ENCODE results near the gene TET3. TPM values are rescaled to one million over a fixed set of nuclear protein-coding genes. Genes with fewer than 3 reads are reported as not detected.

Gene TET3
- total and polyA plus RNA-seq, 2 experiments from 2014 or later, result 3.6 to 19.9 TPM

DNA sequence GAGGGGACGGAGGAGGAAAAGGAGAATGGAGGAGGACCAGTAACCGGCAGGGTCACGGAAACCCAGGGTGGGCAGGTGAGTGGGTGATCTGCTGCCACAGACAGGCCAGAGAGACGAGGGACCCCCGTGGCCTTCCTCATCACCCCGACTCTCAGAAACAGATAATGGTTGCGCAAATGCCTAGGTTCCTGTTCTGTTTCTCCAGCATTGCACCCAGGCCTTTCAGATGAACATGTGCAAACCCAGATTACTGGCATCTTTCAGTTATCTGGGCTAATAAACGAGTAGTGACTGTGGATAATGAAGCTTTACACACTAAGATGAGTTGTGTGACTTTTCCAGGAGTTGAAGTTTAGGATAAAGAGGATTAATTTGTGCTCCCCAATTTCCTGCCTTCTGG lies 46.5 kb downstream of the TET3 start:
- Histone ChIP-seq H4K20me1 (replicated peaks; ENCODE audit: insufficient read depth) (peaks cover 27% of the 10 kb centered on the region), H3K27ac (ENCODE audit: low read depth) (peak overlapping the region; percentile 11; the same call in 1 of the 2 replicates), H3K9me2 (ENCODE audit: insufficient read depth) (0 out of 2 replicates have a peak, but pooled peaks cover 2% of the 10 kb centered on the region), H3K27me3 (ENCODE audit: insufficient read depth) (no peaks in the 10 kb centered on the region), H3K36me3 (ENCODE audit: insufficient read depth) (peaks cover 6% of the 10 kb centered on the region; the same call in 1 of the 2 replicates), H3K4me2 (peak overlapping the region; percentile 67; the same call in 1 of the 2 replicates), H2AFZ (no peak overlapping the region), H3K79me2 (replicated peaks; ENCODE audit: insufficient read depth) (peaks cover 90% of the 10 kb centered on the region), H3K4me3 (no peak overlapping the region), H3F3A (replicated peaks; ENCODE audit: low read depth) (peaks cover 8% of the 10 kb centered on the region; the same call in 1 of the 2 replicates), H3K4me1 (ENCODE audit: insufficient read depth) (peaks cover 42% of the 10 kb centered on the region)
- Mint-ChIP-seq H3K36me3 (ENCODE audit: low read depth) (peaks cover 13% of the 10 kb centered on the region), H3K27ac (no peak overlapping the region; the same call in 1 of the 2 replicates), H3K4me3 (peak overlapping the region; percentile 6; the same call in 2 of the 3 replicates), H3K27me3 (ENCODE audit: insufficient read depth, low read depth, poor library complexity) (peaks cover 10% of the 10 kb centered on the region), H3K9me3 (peaks cover 11% of the 10 kb centered on the region; the same call in 2 of the 3 replicates), H3K4me1 (peaks cover 49% of the 10 kb centered on the region)
- TF ChIP-seq CREB1 (CRISPR knock-in tag; IDR thresholded peaks at IDR 0.05; ENCODE audit: low read depth) (no peak), NANOG (IDR thresholded peaks at IDR 0.05; ENCODE audit: borderline replicate concordance) (no peak), JUNB (IDR thresholded peaks at IDR 0.05; ENCODE audit: unreplicated experiment) (no peak), STAT1 (IDR thresholded peaks at IDR 0.05; ENCODE audit: unreplicated experiment) (no peak), ZNF114 (CRISPR knock-in tag; IDR thresholded peaks at IDR 0.05) (no peak), REST (IDR thresholded peaks at IDR 0.05; ENCODE audit: unreplicated experiment) (no peak), EZH2phosphoT487 (IDR thresholded peaks at IDR 0.05; ENCODE audit: unreplicated experiment) (no peak)
- TF ChIP-seq, protein P1, sequence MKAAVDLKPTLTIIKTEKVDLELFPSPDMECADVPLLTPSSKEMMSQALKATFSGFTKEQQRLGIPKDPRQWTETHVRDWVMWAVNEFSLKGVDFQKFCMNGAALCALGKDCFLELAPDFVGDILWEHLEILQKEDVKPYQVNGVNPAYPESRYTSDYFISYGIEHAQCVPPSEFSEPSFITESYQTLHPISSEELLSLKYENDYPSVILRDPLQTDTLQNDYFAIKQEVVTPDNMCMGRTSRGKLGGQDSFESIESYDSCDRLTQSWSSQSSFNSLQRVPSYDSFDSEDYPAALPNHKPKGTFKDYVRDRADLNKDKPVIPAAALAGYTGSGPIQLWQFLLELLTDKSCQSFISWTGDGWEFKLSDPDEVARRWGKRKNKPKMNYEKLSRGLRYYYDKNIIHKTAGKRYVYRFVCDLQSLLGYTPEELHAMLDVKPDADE (IDR thresholded peaks at IDR 0.05), result no peak
- no peak for DNase-seq (ENCODE audit: low spot score)
- ATAC-seq, result no peak

DNA sequence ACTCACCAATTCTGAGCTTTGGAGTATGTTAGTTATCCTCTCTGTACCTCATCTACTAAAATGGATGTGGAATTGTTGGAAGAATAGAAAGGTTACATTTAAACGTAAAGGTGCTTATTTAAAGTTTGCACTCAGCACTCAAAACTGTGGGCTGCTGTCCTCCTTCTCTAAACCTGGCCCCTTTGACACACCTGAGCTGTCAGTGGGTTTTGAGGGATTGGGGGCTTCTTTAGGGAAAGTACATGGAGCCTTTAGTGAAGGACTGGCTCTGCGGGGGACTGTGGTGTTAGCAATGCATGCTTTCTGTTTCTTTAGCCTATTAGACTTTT lies 47.2 kb downstream of the TET3 start:
- peaks cover 10% of the 10 kb centered on the region for H3K27me3 Mint-ChIP-seq (ENCODE audit: insufficient read depth, low read depth, poor library complexity)
- peak overlapping the region; percentile 59; the same call in 1 of the 2 replicates for H3K27ac Mint-ChIP-seq
- Histone ChIP-seq H4K20me1 (replicated peaks; ENCODE audit: insufficient read depth) (peaks cover 34% of the 10 kb centered on the region), H3K4me2 (peak overlapping the region; percentile 37), H3K27me3 (ENCODE audit: insufficient read depth) (no peaks in the 10 kb centered on the region), H3K9me2 (ENCODE audit: insufficient read depth) (0 out of 2 replicates have a peak, but pooled peaks cover 2% of the 10 kb centered on the region), H3K4me1 (ENCODE audit: insufficient read depth) (peaks cover 38% of the 10 kb centered on the region), H3K27ac (ENCODE audit: low read depth) (no peak overlapping the region), H3K79me2 (replicated peaks; ENCODE audit: insufficient read depth) (peaks cover 97% of the 10 kb centered on the region), H3K36me3 (ENCODE audit: insufficient read depth) (peaks cover 6% of the 10 kb centered on the region; the same call in 1 of the 2 replicates), H2AFZ (no peak overlapping the region), H3K4me3 (no peak overlapping the region), H3F3A (replicated peaks; ENCODE audit: low read depth) (peaks cover 8% of the 10 kb centered on the region; the same call in 1 of the 2 replicates)
- peak overlapping the region; percentile 20 for H3K4me3 Mint-ChIP-seq
- ATAC-seq, result no peak
- H3K36me3 Mint-ChIP-seq (ENCODE audit: low read depth), result peaks cover 13% of the 10 kb centered on the region
- peaks cover 43% of the 10 kb centered on the region for H3K4me1 Mint-ChIP-seq
- peaks cover 11% of the 10 kb centered on the region; the same call in 2 of the 3 replicates for H3K9me3 Mint-ChIP-seq
- DNase-seq (ENCODE audit: low spot score), result no peak
- TF ChIP-seq JUNB (IDR thresholded peaks at IDR 0.05; ENCODE audit: unreplicated experiment) (no peak), CTCF (conservative IDR thresholded peaks at IDR 0.05; ENCODE audit: low read depth in 2 of 2) (no peak), EZH2phosphoT487 (IDR thresholded peaks at IDR 0.05; ENCODE audit: unreplicated experiment) (no peak), ZNF114 (CRISPR knock-in tag; IDR thresholded peaks at IDR 0.05) (no peak), EZH2 (IDR thresholded peaks at IDR 0.05; ENCODE audit: low read depth, unreplicated experiment) (no peak), CREB1 (CRISPR knock-in tag; IDR thresholded peaks at IDR 0.05; ENCODE audit: low read depth) (no peak), NANOG (IDR thresholded peaks at IDR 0.05; ENCODE audit: borderline replicate concordance) (no peak), REST (IDR thresholded peaks at IDR 0.05; ENCODE audit: unreplicated experiment) (no peak), POLR2AphosphoS5 (IDR thresholded peaks at IDR 0.05; ENCODE audit: low read depth) (no peak), ZNF331 (CRISPR knock-in tag; IDR thresholded peaks at IDR 0.05; ENCODE audit: low read depth) (no peak)
